H1 (cell line): Measurements from ENCODE around the gene HYAL4. TPM values are rescaled to one million over a fixed set of nuclear protein-coding genes. Genes with fewer than 3 reads are reported as not detected.

Source experiments
- BRCA1 ChIP-seq: IDR thresholded peaks from 2 replicates; pipeline ENCODE4 v1.6.1; 2012; ENCODE audit warnings: low read depth, low read length, improper control_type of control experiment
- KDM5A ChIP-seq: fragments of 200-600 bp; IDR thresholded peaks from 2 replicates; pipeline ENCODE4 v1.7.1; 2012; ENCODE audit warnings: mild to moderate bottlenecking, low read length, inconsistent platforms, mixed read lengths
- POU5F1 ChIP-seq: IDR thresholded peaks from 2 replicates; pipeline ENCODE4 v1.6.1; 2011; ENCODE audit warnings: low read depth, mild to moderate bottlenecking, low read length, moderate library complexity
- RNF2 ChIP-seq: fragments of 200-900, 300-1000 bp; sonication (generic); IDR thresholded peaks from 2 replicates; pipeline ENCODE4 v1.7.1; 2016; ENCODE audit warnings: borderline replicate concordance, low read depth, mild to moderate bottlenecking, antibody characterized with exemption, low read length; ENCODE audit not compliant: poor library complexity, severe bottlenecking; ENCODE audit errors: missing control alignments
- SUZ12 ChIP-seq: fragments of 200-600 bp; sonication (generic); IDR thresholded peaks from 2 replicates; pipeline ENCODE4 v1.6.1; 2012; ENCODE audit warnings: mild to moderate bottlenecking, inconsistent platforms, low read length, moderate library complexity, mixed read lengths
- ZNF274 ChIP-seq: IDR thresholded peaks from 2 replicates; pipeline ENCODE4 v1.7.0; 2012; ENCODE audit warnings: low read length, borderline replicate concordance; ENCODE audit errors: extremely low read depth
- polyA plus RNA-seq, 7 experiments: library from polyadenylated mRNA; depleted of rRNA in 3 of 7; stranded (reverse) in 5 of 7; unstranded in 2 of 7; fragments of >200 nt in 5 of 7; fragments of 200-250 nt in 2 of 7; gene quantifications; 1 replicate in 5 of 7; 2 replicates in 1 of 7; 4 replicates in 1 of 7; pipeline versions ENCODE4 v1.2.1 to v1.2.3, GENCODE V29; 2011 to 2013; ENCODE audit warnings: missing spikeins in 2 of 7, mixed read lengths in 2 of 7
- total RNA-seq: library from RNA; stranded (reverse); fragmentation: NEBNext Ultra II Directional; extraction: Animal tissue kit (Norgen Biotek cat#: 25700); gene quantifications from 2 replicates; pipeline ENCODE4 v1.2.1, GENCODE V29; 2021
- TF ChIP-seq, protein P1 (sequence below): fragments of 300-600 bp; sonication (generic); IDR thresholded peaks from 2 replicates; pipeline ENCODE4 v1.7.1; 2012; ENCODE audit warnings: low read length, moderate library complexity, mild to moderate bottlenecking, inconsistent platforms; ENCODE audit not compliant: insufficient replicate concordance
- TF ChIP-seq, protein P2 (sequence below): IDR thresholded peaks from 2 replicates; pipeline ENCODE4 v1.6.1; 2012; ENCODE audit warnings: inconsistent platforms
- TF ChIP-seq, protein P3 (sequence below): IDR thresholded peaks from 2 replicates; pipeline ENCODE4 v1.6.1; 2012; ENCODE audit warnings: low read length, inconsistent platforms

HYAL4 gene
- total and polyA plus RNA-seq, 2 of the 8 experiments (the other 6 are each of a cell fraction or from before 2014, with no cell fraction given) = not detected

DNA sequence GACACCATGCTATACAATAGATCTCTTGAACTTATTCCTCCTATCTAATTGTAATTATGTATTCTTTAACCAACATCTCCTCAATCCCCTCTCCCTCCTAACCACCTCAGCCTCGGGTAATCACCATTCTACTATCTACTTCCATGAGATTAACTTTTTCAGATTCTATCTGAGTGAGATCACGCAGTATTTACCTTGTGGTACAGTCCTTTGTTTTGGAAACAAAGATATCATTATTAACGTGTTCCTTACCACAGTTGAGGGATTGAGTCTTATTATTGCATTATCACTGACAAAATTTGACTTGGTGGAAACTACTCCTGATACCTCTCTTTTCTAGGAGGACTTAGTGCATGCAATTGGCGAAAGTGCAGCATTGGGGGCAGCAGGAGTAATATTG, 26.0 kb upstream of the HYAL4 start (continued):
- TF ChIP-seq, protein P1, sequence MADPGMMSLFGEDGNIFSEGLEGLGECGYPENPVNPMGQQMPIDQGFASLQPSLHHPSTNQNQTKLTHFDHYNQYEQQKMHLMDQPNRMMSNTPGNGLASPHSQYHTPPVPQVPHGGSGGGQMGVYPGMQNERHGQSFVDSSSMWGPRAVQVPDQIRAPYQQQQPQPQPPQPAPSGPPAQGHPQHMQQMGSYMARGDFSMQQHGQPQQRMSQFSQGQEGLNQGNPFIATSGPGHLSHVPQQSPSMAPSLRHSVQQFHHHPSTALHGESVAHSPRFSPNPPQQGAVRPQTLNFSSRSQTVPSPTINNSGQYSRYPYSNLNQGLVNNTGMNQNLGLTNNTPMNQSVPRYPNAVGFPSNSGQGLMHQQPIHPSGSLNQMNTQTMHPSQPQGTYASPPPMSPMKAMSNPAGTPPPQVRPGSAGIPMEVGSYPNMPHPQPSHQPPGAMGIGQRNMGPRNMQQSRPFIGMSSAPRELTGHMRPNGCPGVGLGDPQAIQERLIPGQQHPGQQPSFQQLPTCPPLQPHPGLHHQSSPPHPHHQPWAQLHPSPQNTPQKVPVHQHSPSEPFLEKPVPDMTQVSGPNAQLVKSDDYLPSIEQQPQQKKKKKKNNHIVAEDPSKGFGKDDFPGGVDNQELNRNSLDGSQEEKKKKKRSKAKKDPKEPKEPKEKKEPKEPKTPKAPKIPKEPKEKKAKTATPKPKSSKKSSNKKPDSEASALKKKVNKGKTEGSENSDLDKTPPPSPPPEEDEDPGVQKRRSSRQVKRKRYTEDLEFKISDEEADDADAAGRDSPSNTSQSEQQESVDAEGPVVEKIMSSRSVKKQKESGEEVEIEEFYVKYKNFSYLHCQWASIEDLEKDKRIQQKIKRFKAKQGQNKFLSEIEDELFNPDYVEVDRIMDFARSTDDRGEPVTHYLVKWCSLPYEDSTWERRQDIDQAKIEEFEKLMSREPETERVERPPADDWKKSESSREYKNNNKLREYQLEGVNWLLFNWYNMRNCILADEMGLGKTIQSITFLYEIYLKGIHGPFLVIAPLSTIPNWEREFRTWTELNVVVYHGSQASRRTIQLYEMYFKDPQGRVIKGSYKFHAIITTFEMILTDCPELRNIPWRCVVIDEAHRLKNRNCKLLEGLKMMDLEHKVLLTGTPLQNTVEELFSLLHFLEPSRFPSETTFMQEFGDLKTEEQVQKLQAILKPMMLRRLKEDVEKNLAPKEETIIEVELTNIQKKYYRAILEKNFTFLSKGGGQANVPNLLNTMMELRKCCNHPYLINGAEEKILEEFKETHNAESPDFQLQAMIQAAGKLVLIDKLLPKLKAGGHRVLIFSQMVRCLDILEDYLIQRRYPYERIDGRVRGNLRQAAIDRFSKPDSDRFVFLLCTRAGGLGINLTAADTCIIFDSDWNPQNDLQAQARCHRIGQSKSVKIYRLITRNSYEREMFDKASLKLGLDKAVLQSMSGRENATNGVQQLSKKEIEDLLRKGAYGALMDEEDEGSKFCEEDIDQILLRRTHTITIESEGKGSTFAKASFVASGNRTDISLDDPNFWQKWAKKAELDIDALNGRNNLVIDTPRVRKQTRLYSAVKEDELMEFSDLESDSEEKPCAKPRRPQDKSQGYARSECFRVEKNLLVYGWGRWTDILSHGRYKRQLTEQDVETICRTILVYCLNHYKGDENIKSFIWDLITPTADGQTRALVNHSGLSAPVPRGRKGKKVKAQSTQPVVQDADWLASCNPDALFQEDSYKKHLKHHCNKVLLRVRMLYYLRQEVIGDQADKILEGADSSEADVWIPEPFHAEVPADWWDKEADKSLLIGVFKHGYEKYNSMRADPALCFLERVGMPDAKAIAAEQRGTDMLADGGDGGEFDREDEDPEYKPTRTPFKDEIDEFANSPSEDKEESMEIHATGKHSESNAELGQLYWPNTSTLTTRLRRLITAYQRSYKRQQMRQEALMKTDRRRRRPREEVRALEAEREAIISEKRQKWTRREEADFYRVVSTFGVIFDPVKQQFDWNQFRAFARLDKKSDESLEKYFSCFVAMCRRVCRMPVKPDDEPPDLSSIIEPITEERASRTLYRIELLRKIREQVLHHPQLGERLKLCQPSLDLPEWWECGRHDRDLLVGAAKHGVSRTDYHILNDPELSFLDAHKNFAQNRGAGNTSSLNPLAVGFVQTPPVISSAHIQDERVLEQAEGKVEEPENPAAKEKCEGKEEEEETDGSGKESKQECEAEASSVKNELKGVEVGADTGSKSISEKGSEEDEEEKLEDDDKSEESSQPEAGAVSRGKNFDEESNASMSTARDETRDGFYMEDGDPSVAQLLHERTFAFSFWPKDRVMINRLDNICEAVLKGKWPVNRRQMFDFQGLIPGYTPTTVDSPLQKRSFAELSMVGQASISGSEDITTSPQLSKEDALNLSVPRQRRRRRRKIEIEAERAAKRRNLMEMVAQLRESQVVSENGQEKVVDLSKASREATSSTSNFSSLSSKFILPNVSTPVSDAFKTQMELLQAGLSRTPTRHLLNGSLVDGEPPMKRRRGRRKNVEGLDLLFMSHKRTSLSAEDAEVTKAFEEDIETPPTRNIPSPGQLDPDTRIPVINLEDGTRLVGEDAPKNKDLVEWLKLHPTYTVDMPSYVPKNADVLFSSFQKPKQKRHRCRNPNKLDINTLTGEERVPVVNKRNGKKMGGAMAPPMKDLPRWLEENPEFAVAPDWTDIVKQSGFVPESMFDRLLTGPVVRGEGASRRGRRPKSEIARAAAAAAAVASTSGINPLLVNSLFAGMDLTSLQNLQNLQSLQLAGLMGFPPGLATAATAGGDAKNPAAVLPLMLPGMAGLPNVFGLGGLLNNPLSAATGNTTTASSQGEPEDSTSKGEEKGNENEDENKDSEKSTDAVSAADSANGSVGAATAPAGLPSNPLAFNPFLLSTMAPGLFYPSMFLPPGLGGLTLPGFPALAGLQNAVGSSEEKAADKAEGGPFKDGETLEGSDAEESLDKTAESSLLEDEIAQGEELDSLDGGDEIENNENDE = no peak
- TF ChIP-seq RNF2 = no peak
- TF ChIP-seq, protein P2, sequence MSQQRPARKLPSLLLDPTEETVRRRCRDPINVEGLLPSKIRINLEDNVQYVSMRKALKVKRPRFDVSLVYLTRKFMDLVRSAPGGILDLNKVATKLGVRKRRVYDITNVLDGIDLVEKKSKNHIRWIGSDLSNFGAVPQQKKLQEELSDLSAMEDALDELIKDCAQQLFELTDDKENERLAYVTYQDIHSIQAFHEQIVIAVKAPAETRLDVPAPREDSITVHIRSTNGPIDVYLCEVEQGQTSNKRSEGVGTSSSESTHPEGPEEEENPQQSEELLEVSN = no peak
- TF ChIP-seq BRCA1 = no peak
- no peak for TF ChIP-seq KDM5A
- TF ChIP-seq, protein P3, sequence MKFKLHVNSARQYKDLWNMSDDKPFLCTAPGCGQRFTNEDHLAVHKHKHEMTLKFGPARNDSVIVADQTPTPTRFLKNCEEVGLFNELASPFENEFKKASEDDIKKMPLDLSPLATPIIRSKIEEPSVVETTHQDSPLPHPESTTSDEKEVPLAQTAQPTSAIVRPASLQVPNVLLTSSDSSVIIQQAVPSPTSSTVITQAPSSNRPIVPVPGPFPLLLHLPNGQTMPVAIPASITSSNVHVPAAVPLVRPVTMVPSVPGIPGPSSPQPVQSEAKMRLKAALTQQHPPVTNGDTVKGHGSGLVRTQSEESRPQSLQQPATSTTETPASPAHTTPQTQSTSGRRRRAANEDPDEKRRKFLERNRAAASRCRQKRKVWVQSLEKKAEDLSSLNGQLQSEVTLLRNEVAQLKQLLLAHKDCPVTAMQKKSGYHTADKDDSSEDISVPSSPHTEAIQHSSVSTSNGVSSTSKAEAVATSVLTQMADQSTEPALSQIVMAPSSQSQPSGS = no peak
- TF ChIP-seq ZNF274 = no peak
- no peak for TF ChIP-seq POU5F1
- no peak for TF ChIP-seq SUZ12
